Activated T-cell treated with anti-CD3 and anti-CD28 coated beads, Interleukin-2, amount 50 U/mL, for 1 hour (primary cell): Measurements from ENCODE around the gene HSP90AB1.

Source experiments
- DNase-seq: peaks from one replicate; pipeline ENCODE4 v3.0.0-alpha.2; 2020

HSP90AB1 gene

DNA sequence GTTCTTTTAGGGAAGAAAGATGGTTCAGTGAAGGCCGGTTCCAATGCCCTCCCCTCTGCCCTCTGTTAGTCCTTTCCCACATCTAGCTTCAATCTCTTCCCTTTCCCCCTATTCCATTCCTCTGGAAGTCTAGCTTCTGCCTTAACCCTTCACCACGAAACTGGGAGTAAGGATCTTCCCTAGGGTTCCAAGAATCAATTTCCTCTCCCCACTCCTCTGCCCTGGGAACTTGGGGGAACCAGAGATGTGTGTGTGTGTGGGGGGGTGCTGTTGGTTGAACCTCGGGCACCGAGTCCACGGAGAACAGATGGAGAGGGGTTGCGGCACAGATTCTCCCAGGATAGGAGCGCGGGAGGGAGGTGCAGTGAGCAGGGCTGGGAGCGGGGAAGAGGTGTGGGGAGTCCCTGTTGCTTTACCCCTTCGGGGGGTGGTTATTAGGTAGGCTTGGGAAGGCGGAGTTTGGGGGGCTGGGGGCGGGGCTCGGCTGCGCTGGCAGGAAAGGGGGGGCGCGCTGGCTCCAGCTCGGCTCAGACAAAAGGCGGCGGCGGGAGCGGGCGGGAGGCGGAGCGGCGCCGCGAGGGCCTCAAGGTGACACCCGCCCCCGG is 23.1 kb downstream of the HSP90AB1 start, which contains the start of gene TMEM151B:
Gene TMEM151B, plus strand, starts transcription at position 530 of the 605 bp plus-strand sequence. CDS start 293 bp downstream, outside the sequence.
- peak; percentile 42 for DNase-seq

- DNase-seq, result no peak
Observed at GRCh38 chr6:44270526-44271405, 23.9 kb downstream of the HSP90AB1 start.

- DNase-seq, result no peak
Observed at GRCh38 chr6:44271406-44271723, 24.5 kb downstream of the HSP90AB1 start.

GRCh38 chr6:44271914-44272313 is 25.0 kb downstream of the HSP90AB1 start:
- no peak for DNase-seq

- DNase-seq, result no peak
Observed at GRCh38 chr6:44272529-44272928, 25.6 kb downstream of the HSP90AB1 start.

- no peak for DNase-seq
Observed at GRCh38 chr6:44272999-44273566, 26.2 kb downstream of the HSP90AB1 start.

DNA sequence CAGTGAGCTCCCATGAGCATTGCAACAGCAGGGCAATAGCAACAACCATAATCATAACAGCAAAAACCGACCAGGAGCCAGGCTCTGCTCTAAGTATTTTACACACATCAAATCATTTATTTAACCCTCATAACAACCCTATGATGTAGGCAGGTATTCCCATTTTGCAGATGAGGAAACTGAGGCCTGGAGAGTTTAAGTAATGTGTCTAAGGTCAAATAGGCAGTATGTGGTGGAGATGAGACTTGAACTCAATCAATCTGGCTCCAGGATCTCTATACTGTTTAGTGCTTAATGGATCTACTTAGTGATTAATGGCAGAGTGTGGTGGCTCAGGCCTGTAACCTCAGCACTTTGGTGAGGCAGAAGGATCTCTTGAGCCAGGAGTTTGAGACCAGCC is 26.7 kb downstream of the HSP90AB1 start:
- no peak for DNase-seq

DNA sequence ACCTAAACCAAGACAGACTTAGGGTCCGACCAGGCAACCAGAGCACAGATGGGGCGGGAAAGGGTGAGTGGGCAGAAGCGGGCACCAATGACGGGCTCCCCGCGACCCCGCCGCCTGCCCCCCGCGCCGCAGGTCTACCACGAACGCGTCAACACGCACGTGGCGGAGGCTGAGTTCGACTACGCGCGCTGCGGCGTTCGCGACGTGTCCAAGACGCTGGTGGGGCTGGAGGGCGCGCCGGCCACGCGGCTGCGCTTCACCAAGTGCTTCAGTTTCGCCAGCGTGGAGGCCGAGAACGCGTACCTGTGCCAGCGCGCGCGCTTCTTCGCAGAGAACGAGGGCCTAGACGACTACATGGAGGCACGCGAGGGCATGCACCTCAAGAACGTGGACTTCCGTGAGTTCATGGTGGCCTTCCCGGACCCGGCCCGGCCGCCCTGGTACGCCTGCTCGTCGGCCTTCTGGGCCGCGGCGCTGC is 28.4 kb downstream of the HSP90AB1 start:
- no peak for DNase-seq

DNA sequence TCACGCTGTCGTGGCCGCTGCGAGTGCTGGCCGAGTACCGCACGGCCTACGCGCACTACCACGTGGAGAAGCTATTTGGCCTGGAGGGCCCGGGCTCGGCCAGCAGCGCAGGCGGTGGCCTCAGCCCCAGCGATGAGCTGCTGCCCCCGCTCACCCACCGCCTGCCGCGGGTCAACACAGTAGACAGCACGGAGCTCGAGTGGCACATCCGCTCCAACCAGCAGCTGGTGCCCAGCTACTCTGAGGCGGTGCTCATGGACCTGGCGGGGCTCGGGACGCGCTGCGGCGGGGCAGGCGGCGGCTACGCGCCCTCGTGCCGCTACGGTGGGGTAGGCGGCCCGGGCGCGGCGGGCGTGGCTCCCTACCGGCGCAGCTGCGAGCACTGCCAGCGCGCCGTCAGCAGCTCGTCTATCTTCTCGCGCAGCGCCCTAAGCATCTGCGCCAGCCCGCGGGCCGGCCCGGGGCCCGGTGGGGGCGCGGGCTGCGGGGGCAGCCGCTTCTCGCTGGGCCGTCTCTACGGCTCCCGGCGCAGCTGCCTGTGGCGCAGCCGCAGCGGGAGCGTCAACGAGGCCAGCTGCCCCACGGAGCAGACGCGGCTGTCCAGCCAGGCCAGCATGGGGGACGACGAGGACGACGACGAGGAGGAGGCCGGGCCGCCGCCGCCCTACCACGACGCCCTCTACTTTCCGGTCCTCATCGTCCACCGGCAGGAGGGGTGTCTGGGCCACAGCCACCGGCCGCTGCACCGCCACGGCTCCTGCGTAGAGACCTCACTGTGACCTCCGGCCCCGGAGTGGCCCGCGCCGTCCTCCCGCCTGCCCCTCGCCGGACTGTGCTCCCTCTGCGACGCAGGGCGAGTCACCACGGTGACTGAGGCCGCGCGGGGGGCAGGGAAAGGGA is 29.1 kb downstream of the HSP90AB1 start:
- peak; percentile 51 for DNase-seq

DNA sequence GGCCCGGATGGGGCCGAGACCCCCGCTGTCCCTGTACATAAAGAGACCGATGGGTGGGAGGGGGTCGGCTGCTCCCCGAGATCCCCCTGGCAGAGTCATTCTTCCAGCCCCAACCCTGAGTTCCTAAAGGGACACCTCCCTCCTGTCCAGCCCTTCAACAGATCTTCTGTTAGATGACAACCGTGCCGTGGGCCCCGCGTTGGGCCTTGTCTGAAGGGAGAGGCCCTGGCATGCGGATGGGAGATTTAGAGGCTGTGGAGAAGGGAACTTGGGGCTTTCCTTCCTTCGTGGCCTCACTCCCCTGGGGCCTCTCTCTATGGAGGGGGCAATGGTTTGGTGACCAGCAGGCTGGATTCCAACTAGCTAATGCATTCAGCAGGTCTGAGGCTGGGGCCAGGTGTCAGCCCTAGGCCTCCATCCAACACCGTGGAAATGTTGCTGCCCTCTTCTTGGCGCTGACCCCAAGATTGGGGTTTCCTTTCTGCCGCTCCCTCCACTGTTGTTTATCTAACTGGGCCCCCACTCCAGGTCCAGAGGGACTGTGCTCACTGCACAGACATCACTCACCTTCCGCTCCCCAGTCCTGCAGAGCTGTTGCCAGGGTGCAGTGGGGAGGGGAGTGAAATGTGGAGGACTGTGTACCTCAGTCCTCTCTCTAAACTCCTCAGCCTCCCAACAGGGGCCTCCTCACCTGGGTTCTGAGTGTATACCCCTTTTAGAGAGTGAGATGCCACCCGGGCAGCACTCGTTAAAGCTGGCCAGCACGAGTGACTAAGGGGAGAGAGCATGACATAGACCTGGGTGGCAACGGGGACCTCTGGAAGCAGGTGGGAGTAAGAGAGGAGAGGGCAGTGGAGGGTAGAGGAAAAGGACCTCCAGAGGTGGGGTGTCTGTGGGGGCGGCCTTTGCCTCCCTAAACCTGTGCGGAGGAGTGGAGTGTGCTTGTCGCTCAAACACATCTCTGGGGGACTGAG is 30.1 kb downstream of the HSP90AB1 start:
- no peak for DNase-seq

- DNase-seq, result no peak
Observed at GRCh38 chr6:44277763-44278162, 30.9 kb downstream of the HSP90AB1 start.

DNA sequence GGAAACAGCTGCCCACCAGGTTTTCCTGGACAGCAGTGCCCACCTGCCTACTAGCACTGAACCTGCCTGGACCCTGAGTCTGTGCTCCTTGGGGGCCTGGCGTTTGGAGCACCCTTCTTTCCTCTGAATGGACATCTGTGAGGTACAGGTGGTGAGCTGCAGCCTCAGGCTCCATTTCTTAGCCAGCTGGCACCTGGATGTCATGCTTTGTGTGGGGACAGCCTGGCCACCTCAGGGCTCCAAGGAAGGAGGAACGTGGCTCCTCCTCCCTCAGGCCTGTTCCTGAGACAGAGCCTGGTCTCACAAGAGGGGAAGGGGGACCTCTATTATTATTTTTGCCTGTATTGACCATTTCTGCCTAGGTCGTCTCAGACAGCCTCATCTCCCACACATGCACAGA is 31.4 kb downstream of the HSP90AB1 start:
- DNase-seq, result no peak

- no peak for DNase-seq
Observed at GRCh38 chr6:44278774-44279697, 32.1 kb downstream of the HSP90AB1 start.

- no peak for DNase-seq
Observed at GRCh38 chr6:44284121-44284520, 37.2 kb downstream of the HSP90AB1 start.

DNA sequence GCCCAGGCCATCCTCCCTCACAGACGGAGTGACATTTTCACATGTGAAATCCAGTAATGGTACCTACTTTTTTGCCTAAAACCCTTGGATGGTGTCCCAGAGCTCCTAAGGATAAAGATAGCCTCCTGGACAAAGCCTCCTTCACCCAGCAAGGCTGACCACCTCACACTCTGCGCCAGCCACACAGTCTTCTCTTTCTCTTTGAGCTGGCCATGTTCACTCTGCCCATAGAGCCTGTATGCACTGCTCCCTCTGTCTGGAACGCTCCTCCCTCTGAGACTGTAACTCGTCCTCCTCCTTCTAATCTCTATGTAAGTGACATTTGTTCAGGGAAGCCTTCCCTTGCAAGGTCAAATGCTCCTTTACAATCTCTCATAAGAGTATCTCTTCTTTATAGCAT is 38.0 kb downstream of the HSP90AB1 start:
- DNase-seq, result no peak

GRCh38 chr6:44285552-44286284 is 38.8 kb downstream of the HSP90AB1 start:
- no peak for DNase-seq

DNA sequence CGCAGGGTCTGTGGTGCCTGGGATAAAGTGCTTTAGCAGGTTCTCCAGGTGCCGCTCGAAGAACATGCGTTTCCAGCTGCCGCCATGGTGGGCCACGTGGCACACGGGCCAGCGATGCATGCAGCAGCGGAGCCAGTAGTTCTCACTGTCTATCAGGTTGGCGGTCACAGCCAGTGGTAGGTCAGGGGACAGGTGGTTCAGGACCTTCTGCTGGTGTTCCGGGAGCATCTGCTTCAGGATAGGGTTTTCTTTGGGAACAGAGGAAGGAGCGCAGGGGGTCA is 39.3 kb downstream of the HSP90AB1 start:
- DNase-seq, result no peak

DNA sequence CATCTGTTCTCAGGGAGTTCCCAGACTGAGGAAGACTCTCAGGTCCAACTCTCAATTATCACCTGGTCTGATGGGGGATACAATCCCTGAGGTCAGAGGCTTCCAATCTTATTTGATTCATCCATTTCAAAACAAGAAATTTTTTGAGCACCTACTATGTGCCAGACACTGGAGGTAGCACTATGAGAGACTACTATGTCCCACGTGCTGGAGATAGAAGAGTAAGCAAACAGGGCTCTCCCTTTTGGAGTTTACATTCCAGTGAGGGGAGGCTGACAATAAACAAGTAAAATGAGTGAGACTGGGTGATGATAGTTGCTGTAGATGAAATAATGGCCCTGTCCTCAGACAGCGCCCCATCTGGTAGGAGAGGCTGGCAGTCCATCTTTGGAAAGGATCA is 39.8 kb downstream of the HSP90AB1 start:
- no peak for DNase-seq

DNA sequence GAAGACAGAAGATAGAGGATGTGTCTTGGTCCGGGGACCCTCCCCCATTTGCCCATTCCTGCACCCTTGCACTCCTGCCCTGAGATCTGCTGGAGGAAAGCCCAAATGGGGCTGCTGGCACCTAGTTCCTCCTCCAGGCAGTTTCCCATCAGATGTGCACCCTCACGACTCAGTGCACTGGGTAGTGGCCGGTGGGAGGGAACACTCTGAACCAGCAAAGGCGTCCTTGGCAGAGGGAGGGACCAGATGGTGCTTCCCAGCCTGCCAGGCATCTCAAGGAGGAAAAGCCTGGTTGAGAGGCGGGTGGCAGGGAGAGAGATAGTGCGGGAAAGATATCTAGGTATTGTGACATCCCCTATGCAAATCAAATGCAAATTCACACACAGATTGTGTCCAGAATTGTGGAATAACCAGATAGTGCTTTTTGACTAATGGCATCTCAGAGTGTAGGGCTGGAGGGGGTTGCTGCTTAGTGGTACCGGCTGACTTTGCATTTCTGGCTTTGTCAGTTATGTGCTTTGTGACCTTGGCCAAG is 42.9 kb downstream of the HSP90AB1 start:
- DNase-seq, result no peak

- DNase-seq, result no peak
Observed at GRCh38 chr6:44291841-44292240, 44.9 kb downstream of the HSP90AB1 start.
